Smooth muscle cell of the coronary artery (primary cell): ENCODE data around the gene KLHDC7B. TPM values are rescaled to one million over a fixed set of nuclear protein-coding genes. Genes with fewer than 3 reads are reported as not detected.

Experiments used
- total RNA-seq: library from RNA; depleted of rRNA; stranded (reverse); fragments of >200 nt; gene quantifications from 2 replicates; pipeline ENCODE4 v1.2.3, GENCODE V29; 2014; ENCODE audit warnings: low replicate concordance

KLHDC7B gene
- under 0.01 and 0.08 TPM in 2 replicates for total RNA-seq

GRCh38 chr22:50545522-50546325 is at the start of gene KLHDC7B:
KLHDC7B (plus strand) TSS chr22:50545899; CDS start chr22:50546244, 345 bp downstream.

GRCh38 chr22:50507421-50507990 is 38.2 kb upstream of the KLHDC7B start, which contains the start of gene LMF2:
LMF2 (minus strand) TSS chr22:50507702; CDS start chr22:50507675, 27 bp downstream.

DNA sequence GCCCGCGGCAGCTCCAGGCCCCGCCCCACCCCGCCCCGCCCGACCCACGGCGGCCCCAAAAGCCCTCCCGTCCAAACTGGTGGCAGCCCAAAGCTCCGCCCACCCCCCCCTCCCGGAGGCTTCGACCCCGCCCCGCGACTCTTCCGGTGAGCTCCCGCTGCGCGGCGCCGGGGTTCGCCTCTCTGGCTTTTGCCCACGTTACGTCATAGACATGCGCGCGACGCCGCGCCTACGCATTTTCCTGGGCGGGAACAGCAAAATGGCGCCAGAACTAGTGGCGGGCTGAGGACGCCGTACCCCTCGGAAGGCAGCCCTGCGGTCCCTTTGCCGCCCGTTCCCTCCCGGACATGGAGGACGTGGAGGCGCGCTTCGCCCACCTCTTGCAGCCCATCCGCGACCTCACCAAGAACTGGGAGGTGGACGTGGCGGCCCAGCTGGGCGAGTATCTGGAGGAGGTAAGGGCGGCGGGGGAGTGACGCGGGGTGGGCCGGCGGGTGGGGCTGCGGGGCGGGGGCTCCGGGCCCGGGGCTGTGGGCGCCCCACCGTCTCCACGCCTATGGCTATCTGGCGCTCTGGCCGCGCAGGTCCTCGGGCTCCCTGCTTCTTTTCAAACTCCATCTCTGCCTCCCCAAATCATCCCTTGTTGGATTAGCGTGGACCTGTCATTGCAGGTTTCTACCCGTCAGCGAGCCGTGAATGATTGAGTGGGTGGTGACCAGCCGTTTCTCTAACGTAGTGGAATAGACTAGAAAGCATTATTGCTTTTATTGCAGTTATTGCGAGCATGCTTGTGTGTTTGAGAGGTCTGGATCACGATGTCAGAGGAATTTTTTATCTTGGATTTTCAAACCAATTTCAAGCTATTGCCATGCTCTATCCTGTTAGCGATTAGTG is 37.5 kb upstream of the KLHDC7B start, which contains the start of gene NCAPH2:
NCAPH2 (plus strand) TSS at position 234 of the 894 bp plus-strand sequence; CDS start at position 348, 114 bp downstream.

DNA sequence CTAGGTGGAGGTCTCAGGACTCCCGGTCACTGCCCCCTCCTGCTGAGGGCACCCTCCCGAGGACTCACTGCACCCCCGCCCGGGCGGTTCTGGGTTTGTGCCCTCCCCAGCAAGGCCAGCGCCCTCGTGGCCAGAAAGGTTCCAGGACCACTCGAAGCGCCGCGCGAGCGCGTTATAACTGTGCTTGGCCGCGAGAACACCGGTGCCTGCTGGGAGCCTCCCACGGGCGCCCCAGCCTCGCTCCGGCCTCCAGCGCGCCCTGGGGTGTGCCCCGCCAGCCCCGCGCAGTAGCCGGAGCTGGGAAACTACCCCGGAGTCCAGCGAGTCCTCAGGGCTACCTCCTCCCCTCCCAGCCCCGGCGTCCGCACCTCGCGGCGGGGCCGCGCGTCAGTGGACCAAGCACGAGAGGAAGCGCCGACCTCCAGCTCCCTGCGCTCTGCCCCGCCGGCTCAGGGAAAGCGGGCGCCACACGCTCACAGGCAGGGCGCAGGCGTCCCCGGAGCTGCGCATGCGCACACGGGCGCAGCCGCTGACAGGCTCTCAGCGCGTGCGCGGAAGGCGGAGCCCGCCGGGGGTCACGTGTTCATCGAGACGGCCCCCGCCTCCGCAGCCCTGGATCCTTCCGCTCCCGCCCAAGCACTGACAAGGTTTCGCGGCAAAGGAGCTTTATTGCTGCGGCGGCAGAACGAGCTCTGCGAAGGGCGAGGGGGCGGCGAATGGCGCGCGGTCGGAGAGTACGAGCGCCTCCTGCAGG is 20.4 kb upstream of the KLHDC7B start, which contains the start of gene SCO2:
SCO2 (minus strand) TSS at position 495 of the 754 bp plus-strand sequence. CDS start 1,187 bp downstream, outside the sequence.

GRCh38 chr22:50529897-50530579 is 15.7 kb upstream of the KLHDC7B start, which contains the start of gene TYMP:
TYMP (minus strand) TSS chr22:50530012; CDS start chr22:50529709, 303 bp downstream.

DNA sequence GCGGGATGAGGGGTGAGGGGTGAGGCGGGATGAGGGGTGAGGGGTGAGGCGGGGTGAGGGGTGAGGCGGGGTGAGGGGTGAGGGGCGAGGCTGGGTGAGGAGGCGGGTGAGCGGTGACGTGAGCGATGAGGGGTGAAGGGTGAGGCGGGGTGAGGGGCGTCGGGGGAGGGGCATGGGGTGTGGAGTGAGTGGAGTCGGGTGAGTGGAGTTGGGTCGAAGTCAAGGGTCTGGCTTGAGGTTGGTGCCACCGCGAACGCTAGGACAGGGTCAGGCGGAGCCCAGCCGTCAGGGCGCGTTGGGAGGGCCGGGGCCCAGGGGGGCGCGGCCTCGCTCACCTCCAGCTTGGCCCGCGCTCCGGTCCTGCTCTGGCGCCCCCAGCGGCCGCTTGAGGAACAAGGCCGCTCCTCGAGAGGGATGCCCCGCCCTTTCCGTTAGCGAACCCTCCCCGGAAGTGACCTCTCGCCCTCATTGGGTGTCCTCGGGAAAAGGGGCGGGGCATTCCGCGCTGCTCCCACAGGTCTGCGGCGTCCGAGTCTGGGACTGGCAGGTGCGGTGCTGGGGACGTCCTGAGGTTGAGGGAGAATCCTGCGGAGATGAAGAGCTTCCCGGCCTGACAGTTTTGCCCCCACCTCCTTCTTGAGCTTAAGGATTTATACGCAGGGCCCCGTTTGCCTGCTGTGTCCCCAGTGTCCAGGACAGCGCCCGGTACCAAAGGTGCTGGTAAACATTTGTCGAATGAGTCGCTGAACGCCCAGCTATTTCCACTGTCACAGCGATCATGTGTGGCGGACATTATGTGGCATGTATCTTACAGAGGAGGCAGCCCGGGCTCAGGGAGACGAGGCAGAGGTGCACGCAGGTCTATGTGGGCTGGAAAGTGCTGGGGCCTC is 17.1 kb downstream of the KLHDC7B start, which contains the start of gene SYCE3:
SYCE3 (minus strand) TSS at position 397 of the 890 bp plus-strand sequence. CDS start 6,514 bp downstream, outside the sequence.

DNA sequence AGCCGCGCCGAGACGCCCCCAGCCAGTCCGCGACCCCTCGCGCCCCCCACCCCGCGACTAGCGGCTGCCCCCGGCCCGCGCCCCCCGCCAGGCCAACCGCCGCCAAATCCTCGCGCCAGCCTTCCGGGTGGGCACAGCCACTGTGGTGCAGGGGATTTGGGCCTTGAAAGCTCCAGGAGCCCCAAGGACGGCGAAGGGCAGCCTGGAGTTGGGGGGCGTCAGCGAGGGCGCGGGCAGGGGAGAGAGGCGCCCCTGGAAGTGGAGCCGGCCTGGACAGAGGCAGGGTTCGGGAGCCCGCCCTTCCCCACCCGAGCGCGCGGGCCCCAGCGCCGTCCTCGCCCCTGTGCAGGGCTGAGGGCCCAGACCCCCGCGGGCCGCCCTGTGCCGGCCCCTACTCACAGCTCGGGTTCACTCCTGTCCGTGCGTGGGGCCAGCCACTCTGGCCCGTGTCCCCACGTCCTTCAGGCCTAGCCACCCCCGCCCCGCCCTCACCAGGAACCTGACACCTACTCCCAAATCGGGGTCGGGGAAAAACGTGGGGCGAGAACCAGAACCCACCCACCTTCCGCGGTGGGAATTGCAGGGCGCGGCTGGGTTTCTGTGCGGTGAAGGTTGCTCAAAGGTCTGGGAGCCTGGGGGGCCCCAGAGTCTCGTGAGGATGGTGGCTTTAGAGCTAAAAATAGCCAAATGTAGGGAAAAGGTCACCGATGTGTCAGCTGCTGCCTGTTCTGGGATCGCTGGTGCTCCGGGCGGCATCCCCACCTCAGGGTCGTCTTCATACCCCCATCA is 32.5 kb downstream of the KLHDC7B start, which contains the start of gene CPT1B:
CPT1B (minus strand) TSS at position 441 of the 789 bp plus-strand sequence. CDS start 512 bp downstream, outside the sequence.

GRCh38 chr22:50582493-50583293 is 37.0 kb downstream of the KLHDC7B start, which contains the start of gene CHKB:
CHKB (minus strand) TSS chr22:50582849; CDS start chr22:50582781, 68 bp downstream.

DNA sequence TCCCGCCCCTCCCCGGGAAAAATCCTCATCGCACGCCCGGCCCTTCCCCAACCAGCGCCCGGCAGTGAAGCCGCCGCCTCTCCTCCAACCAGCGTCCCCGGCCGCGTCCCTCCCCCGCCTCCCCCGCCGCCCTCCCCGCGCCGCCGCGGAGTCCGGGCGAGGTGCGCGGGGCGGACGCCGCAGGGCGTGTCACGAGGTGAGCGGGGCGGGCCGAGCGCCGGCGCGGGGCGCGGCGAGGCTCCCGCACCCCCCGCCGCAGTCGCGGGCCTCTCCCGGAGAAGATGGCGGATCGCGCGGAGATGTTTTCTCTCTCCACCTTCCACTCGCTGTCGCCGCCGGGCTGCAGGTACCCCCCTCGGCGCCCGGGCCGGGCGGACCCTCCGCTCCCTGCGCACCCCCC is 54.8 kb downstream of the KLHDC7B start, which contains the start of gene MAPK8IP2:
MAPK8IP2 (plus strand) TSS at position 256 of the 400 bp plus-strand sequence; CDS start at position 282, 26 bp downstream.

Other genes with a start within 250 kb of the KLHDC7B start
- 133 and 226 TPM in 2 replicates for gene PLXNB2, start 238.3 kb upstream of the KLHDC7B start, total RNA-seq
- gene DENND6B, start 218.9 kb upstream of the KLHDC7B start, total RNA-seq = 1.1 and 1.3 TPM in 2 replicates
- 42.1 and 74.9 TPM in 2 replicates for gene PPP6R2, start 202.6 kb upstream of the KLHDC7B start, total RNA-seq
- gene SBF1, start 70.9 kb upstream of the KLHDC7B start, total RNA-seq = 50.8 and 109 TPM in 2 replicates
- 1.2 and 1.6 TPM in 2 replicates for gene ADM2, start 64.4 kb upstream of the KLHDC7B start, total RNA-seq
- not detected in 2 replicates for gene MIOX, start 59.0 kb upstream of the KLHDC7B start, total RNA-seq
- 17.3 and 23.0 TPM in 2 replicates for gene LMF2, start 38.2 kb upstream of the KLHDC7B start, total RNA-seq
- 14.6 and 24.6 TPM in 2 replicates for gene NCAPH2, start 37.7 kb upstream of the KLHDC7B start, total RNA-seq
- gene SCO2, start 20.3 kb upstream of the KLHDC7B start, total RNA-seq = 0.12 and 1.2 TPM in 2 replicates
- 9.6 and 18.0 TPM in 2 replicates for gene TYMP, start 15.9 kb upstream of the KLHDC7B start, total RNA-seq
- gene SYCE3, start 17.0 kb downstream of the KLHDC7B start, total RNA-seq = not detected in 2 replicates
- 0.90 and 3.0 TPM in 2 replicates for gene CPT1B, start 32.5 kb downstream of the KLHDC7B start, total RNA-seq
- gene CHKB, start 37.0 kb downstream of the KLHDC7B start, total RNA-seq = 12.2 and 21.9 TPM in 2 replicates
- gene MAPK8IP2, start 54.9 kb downstream of the KLHDC7B start, total RNA-seq = 0.08 and 0.12 TPM in 2 replicates
- 8.0 and 13.1 TPM in 2 replicates for gene ARSA, start 82.3 kb downstream of the KLHDC7B start, total RNA-seq
- 0.30 and 0.70 TPM in 2 replicates for gene SHANK3, start 126.9 kb downstream of the KLHDC7B start, total RNA-seq
- gene ACR, start 192.3 kb downstream of the KLHDC7B start, total RNA-seq = not detected in 2 replicates
- gene RABL2B, start 237.7 kb downstream of the KLHDC7B start, total RNA-seq = 8.0 and 15.9 TPM in 2 replicates